Measurements from ENCODE around the gene FERMT2. TPM values are rescaled to one million over a fixed set of nuclear protein-coding genes. Genes with fewer than 3 reads are reported as not detected.
A peak's percentile ranks its signal among the peaks of the same experiment; 100 is the strongest.

Gene FERMT2
- 1 to 10 TPM in 1 of 5 donors, under 1 TPM in 3, not detected in 1; 0.35 to 1.0 (median 0.84) TPM for total RNA-seq
- 0.90 TPM for total RNA-seq (2013)
- total RNA-seq = 0.25 to 8.2 (median 0.89) reads per million in 29 experiments

GRCh38 chr14:52950898-52951680, at the start of gene FERMT2:
TSS of gene FERMT2 (minus strand) at chr14:52951050. CDS start at chr14:52950568, 482 bp downstream.
- peak within 1 kb of the TSS; percentile 80 to 87 (median 80) for H3K4me3 Mint-ChIP-seq
- ChIA-PET POLR2A (interaction anchor here (0.6 to 0.7 kb wide), 2 partner anchors 646 to 1680 kb away, joined by 3 read pairs; no protein-coding TSS in a partner anchor), CTCF (interaction anchor here in 1 of 2 donors (0.6 kb wide), 2 partner anchors 9 to 11 kb away, joined by 4 to 6 read pairs; no protein-coding TSS in a partner anchor)
- H3K4me1 Mint-ChIP-seq = peaks cover 21 to 23% (median 22%) of the 10 kb centered on the region in 3 donors
- H3K27ac ChIP-seq (ENCODE audit: low read length) = no peak within 1 kb of the TSS
- no peak within 1 kb of the TSS for H3K27ac Mint-ChIP-seq
- H3K9me3 ChIP-seq = no peaks in the 10 kb centered on the region
- H3K27me3 Mint-ChIP-seq = peaks cover 40 to 49% of the 10 kb centered on the region in 2 donors
- under 1% methylated on average over 61 of the region's 95 CpGs for WGBS (ENCODE audit: insufficient coverage)
- DNase-seq = peak in 6 of 35 experiments; percentile 1 to 30 (median 4)
- peak; percentile 35 to 53 (median 49) for ATAC-seq (replicated peaks in 1 of 4)
- peaks cover 12 to 19% of the 10 kb centered on the region in 2 experiments for H3K4me1 ChIP-seq (ENCODE audit: control insufficient read depth in 1 of 2, extremely low read depth in 1 of 2, insufficient read depth in 2 of 2, low read length in 2 of 2)
- peak within 1 kb of the TSS; percentile 53 to 95 for H3K4me3 ChIP-seq (ENCODE audit: control insufficient read depth in 1 of 2, extremely low read depth in 1 of 2, low read length in 1 of 2)
- H3K27me3 ChIP-seq (replicated peaks in 1 of 2; ENCODE audit: control insufficient read depth in 2 of 2, extremely low read depth in 1 of 2, insufficient read depth in 2 of 2, low read length in 1 of 2) = peaks cover 23 to 32% of the 10 kb centered on the region in 2 experiments
- H3K36me3 Mint-ChIP-seq = no peaks in the 10 kb centered on the region
- no peaks in the 10 kb centered on the region for H3K36me3 ChIP-seq (ENCODE audit: control insufficient read depth in 2 of 2, extremely low read depth in 1 of 2, insufficient read depth in 1 of 2, low read length in 1 of 2)
- H3K9me3 Mint-ChIP-seq = no peaks in the 10 kb centered on the region

- H3K4me1 Mint-ChIP-seq = no peaks in the 10 kb centered on the region
- Histone ChIP-seq H3K4me1 (ENCODE audit: control insufficient read depth in 1 of 2, extremely low read depth in 1 of 2, insufficient read depth in 2 of 2, low read length in 2 of 2) (no peaks in the 10 kb centered on the region), H3K4me3 (ENCODE audit: control insufficient read depth in 1 of 2, extremely low read depth in 1 of 2, low read length in 1 of 2) (no peak overlapping the region), H3K9me3 (no peaks in the 10 kb centered on the region), H3K27ac (ENCODE audit: low read length) (no peak overlapping the region), H3K27me3 (replicated peaks in 1 of 2; ENCODE audit: control insufficient read depth in 2 of 2, extremely low read depth in 1 of 2, insufficient read depth in 2 of 2, low read length in 1 of 2) (peaks cover 0 to 10% of the 10 kb centered on the region in 2 experiments), H3K36me3 (ENCODE audit: control insufficient read depth in 2 of 2, extremely low read depth in 1 of 2, insufficient read depth in 1 of 2, low read length in 1 of 2) (no peaks in the 10 kb centered on the region)
- DNase-seq = no peak
- peaks cover 8 to 12% of the 10 kb centered on the region in 2 donors for H3K27me3 Mint-ChIP-seq
- no peaks in the 10 kb centered on the region for H3K9me3 Mint-ChIP-seq
- no peak overlapping the region for H3K4me3 Mint-ChIP-seq
- no peak overlapping the region for H3K27ac Mint-ChIP-seq
- peaks cover 3% of the 10 kb centered on the region for H3K36me3 Mint-ChIP-seq
- POLR2A ChIA-PET = interaction anchor here in 1 of 2 donors (0.5 kb wide), 1 partner anchor 232 kb away, joined by 4 read pairs; no protein-coding TSS in a partner anchor
- CTCF ChIA-PET = no interaction called here
- no peak for ATAC-seq (replicated peaks in 1 of 4)
- WGBS (ENCODE audit: insufficient coverage) = 95% methylated on average over 5 of the region's 6 CpGs
Measured at GRCh38 chr14:52998376-52999015, 47.6 kb upstream of the FERMT2 start.

GRCh38 chr14:52996493-52996892, 45.6 kb upstream of the FERMT2 start:
- ChIA-PET POLR2A (interaction anchor here in 1 of 2 donors (0.6 kb wide), 1 partner anchor 113 kb away, joined by 8 read pairs; no protein-coding TSS in a partner anchor), CTCF (interaction anchor here in 1 of 2 donors (0.7 kb wide), 1 partner anchor 65 kb away, joined by 3 read pairs; no protein-coding TSS in a partner anchor)
- WGBS (ENCODE audit: insufficient coverage) = 90% methylated on average over 1 of the region's 2 CpGs
- H3K4me3 Mint-ChIP-seq = no peak overlapping the region
- Histone ChIP-seq H3K9me3 (no peaks in the 10 kb centered on the region), H3K27me3 (replicated peaks in 1 of 2; ENCODE audit: control insufficient read depth in 2 of 2, extremely low read depth in 1 of 2, insufficient read depth in 2 of 2, low read length in 1 of 2) (peaks cover 0 to 7% of the 10 kb centered on the region in 2 experiments), H3K4me1 (ENCODE audit: control insufficient read depth in 1 of 2, extremely low read depth in 1 of 2, insufficient read depth in 2 of 2, low read length in 2 of 2) (no peaks in the 10 kb centered on the region), H3K36me3 (ENCODE audit: control insufficient read depth in 2 of 2, extremely low read depth in 1 of 2, insufficient read depth in 1 of 2, low read length in 1 of 2) (no peaks in the 10 kb centered on the region), H3K4me3 (ENCODE audit: control insufficient read depth in 1 of 2, extremely low read depth in 1 of 2, low read length in 1 of 2) (no peak overlapping the region), H3K27ac (ENCODE audit: low read length) (no peak overlapping the region)
- DNase-seq = no peak
- H3K27ac Mint-ChIP-seq = no peak overlapping the region
- peaks cover 11 to 13% of the 10 kb centered on the region in 2 donors for H3K27me3 Mint-ChIP-seq
- H3K9me3 Mint-ChIP-seq = no peaks in the 10 kb centered on the region
- no peak for ATAC-seq (replicated peaks in 1 of 4)
- peaks cover 3% of the 10 kb centered on the region for H3K36me3 Mint-ChIP-seq
- no peaks in the 10 kb centered on the region for H3K4me1 Mint-ChIP-seq

GRCh38 chr14:52995998-52996397, 45.1 kb upstream of the FERMT2 start:
- H3K4me3 ChIP-seq (ENCODE audit: control insufficient read depth in 1 of 2, extremely low read depth in 1 of 2, low read length in 1 of 2) = no peak overlapping the region
- Mint-ChIP-seq H3K9me3 (no peaks in the 10 kb centered on the region), H3K27ac (no peak overlapping the region), H3K4me3 (no peak overlapping the region), H3K27me3 (peaks cover 11 to 14% of the 10 kb centered on the region in 2 donors), H3K4me1 (no peaks in the 10 kb centered on the region), H3K36me3 (peaks cover 3% of the 10 kb centered on the region)
- no peaks in the 10 kb centered on the region for H3K9me3 ChIP-seq
- H3K36me3 ChIP-seq (ENCODE audit: control insufficient read depth in 2 of 2, extremely low read depth in 1 of 2, insufficient read depth in 1 of 2, low read length in 1 of 2) = no peaks in the 10 kb centered on the region
- peaks cover 0 to 7% of the 10 kb centered on the region in 2 experiments for H3K27me3 ChIP-seq (replicated peaks in 1 of 2; ENCODE audit: control insufficient read depth in 2 of 2, extremely low read depth in 1 of 2, insufficient read depth in 2 of 2, low read length in 1 of 2)
- DNase-seq (no peak), ATAC-seq (replicated peaks in 1 of 4) (no peak)
- POLR2A ChIA-PET = interaction anchor here in 1 of 2 donors (0.6 kb wide), 1 partner anchor 113 kb away, joined by 8 read pairs; no protein-coding TSS in a partner anchor
- no CpG with 5 or more reads among the region's 1 CpG for WGBS (ENCODE audit: insufficient coverage)
- no peaks in the 10 kb centered on the region for H3K4me1 ChIP-seq (ENCODE audit: control insufficient read depth in 1 of 2, extremely low read depth in 1 of 2, insufficient read depth in 2 of 2, low read length in 2 of 2)
- CTCF ChIA-PET = interaction anchor here in 1 of 2 donors (0.7 kb wide), 1 partner anchor 66 kb away, joined by 3 read pairs; no protein-coding TSS in a partner anchor
- H3K27ac ChIP-seq (ENCODE audit: low read length) = no peak overlapping the region

- H3K4me1 Mint-ChIP-seq = no peaks in the 10 kb centered on the region
- DNase-seq = no peak
- Histone ChIP-seq H3K4me3 (ENCODE audit: control insufficient read depth in 1 of 2, extremely low read depth in 1 of 2, low read length in 1 of 2) (no peak overlapping the region), H3K27ac (ENCODE audit: low read length) (no peak overlapping the region), H3K9me3 (no peaks in the 10 kb centered on the region), H3K36me3 (ENCODE audit: control insufficient read depth in 2 of 2, extremely low read depth in 1 of 2, insufficient read depth in 1 of 2, low read length in 1 of 2) (no peaks in the 10 kb centered on the region), H3K27me3 (replicated peaks in 1 of 2; ENCODE audit: control insufficient read depth in 2 of 2, extremely low read depth in 1 of 2, insufficient read depth in 2 of 2, low read length in 1 of 2) (peaks cover 0 to 2% of the 10 kb centered on the region in 2 experiments), H3K4me1 (ENCODE audit: control insufficient read depth in 1 of 2, extremely low read depth in 1 of 2, insufficient read depth in 2 of 2, low read length in 2 of 2) (no peaks in the 10 kb centered on the region)
- no peaks in the 10 kb centered on the region for H3K9me3 Mint-ChIP-seq
- ChIA-PET POLR2A (interaction anchor here in 1 of 2 donors (0.7 kb wide), 1 partner anchor 9 kb away, joined by 3 read pairs; no protein-coding TSS in a partner anchor), CTCF (no interaction called here)
- WGBS (ENCODE audit: insufficient coverage) = no CpG with 5 or more reads among the region's 1 CpG
- H3K4me3 Mint-ChIP-seq = no peak overlapping the region
- peaks cover 4 to 11% of the 10 kb centered on the region in 2 donors for H3K27me3 Mint-ChIP-seq
- H3K36me3 Mint-ChIP-seq = peaks cover 3% of the 10 kb centered on the region
- ATAC-seq (replicated peaks in 1 of 4) = no peak
- H3K27ac Mint-ChIP-seq = no peak overlapping the region
Measured at GRCh38 chr14:52992236-52992870, 41.5 kb upstream of the FERMT2 start.

- H3K9me3 ChIP-seq = no peaks in the 10 kb centered on the region
- Mint-ChIP-seq H3K4me3 (no peak overlapping the region), H3K9me3 (no peaks in the 10 kb centered on the region), H3K27ac (no peak overlapping the region), H3K27me3 (peaks cover 2 to 5% of the 10 kb centered on the region in 2 donors), H3K36me3 (no peaks in the 10 kb centered on the region), H3K4me1 (no peaks in the 10 kb centered on the region)
- ChIA-PET CTCF (no interaction called here), POLR2A (no interaction called here)
- no peaks in the 10 kb centered on the region for H3K4me1 ChIP-seq (ENCODE audit: control insufficient read depth in 1 of 2, extremely low read depth in 1 of 2, insufficient read depth in 2 of 2, low read length in 2 of 2)
- no peak overlapping the region for H3K4me3 ChIP-seq (ENCODE audit: control insufficient read depth in 1 of 2, extremely low read depth in 1 of 2, low read length in 1 of 2)
- H3K27me3 ChIP-seq (replicated peaks in 1 of 2; ENCODE audit: control insufficient read depth in 2 of 2, extremely low read depth in 1 of 2, insufficient read depth in 2 of 2, low read length in 1 of 2) = no peaks in the 10 kb centered on the region
- H3K27ac ChIP-seq (ENCODE audit: low read length) = no peak overlapping the region
- ATAC-seq (replicated peaks in 1 of 4) (no peak), DNase-seq (no peak)
- no peaks in the 10 kb centered on the region for H3K36me3 ChIP-seq (ENCODE audit: control insufficient read depth in 2 of 2, extremely low read depth in 1 of 2, insufficient read depth in 1 of 2, low read length in 1 of 2)
Measured at GRCh38 chr14:52988139-52988538, 37.3 kb upstream of the FERMT2 start.
